ENCODE measurements around the gene MREG. TPM values are rescaled to one million over a fixed set of nuclear protein-coding genes. Genes with fewer than 3 reads are reported as not detected.

MREG gene
- total RNA-seq, 4 donors from 2014 or later = 2.9 to 14.6 (median 3.6) TPM

DNA sequence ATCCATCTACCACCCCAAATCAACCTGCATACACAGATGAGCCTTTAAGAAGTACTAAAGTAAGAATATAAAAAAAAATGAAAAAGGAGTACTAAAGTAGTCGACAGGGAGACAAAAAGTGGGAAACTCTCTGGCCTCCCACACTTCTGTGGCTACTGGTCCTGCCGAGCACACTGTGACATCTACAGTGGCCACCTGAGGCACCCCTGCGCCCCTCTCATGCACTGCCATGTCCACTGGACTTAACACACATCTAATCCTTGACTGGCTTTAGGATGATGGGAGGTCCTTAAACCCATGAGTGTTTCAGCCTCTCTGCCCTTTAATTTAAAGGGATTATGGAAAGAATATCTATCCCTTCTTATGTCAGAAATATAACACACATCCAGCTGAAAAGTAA is 71.2 kb downstream of the MREG start:
- Histone ChIP-seq H3K36me3 (peaks cover 0 to 16% (median 0%) of the 10 kb centered on the region in 3 donors), H3K4me1 (no peaks in the 10 kb centered on the region), H3K27me3 (no peaks in the 10 kb centered on the region), H3K9me3 (no peaks in the 10 kb centered on the region), H3K27ac (no peak overlapping the region), H3K4me3 (no peak overlapping the region)
- 90 to 91% methylated on average over 3 of the region's 3 CpGs for WGBS, 2 donors
- no peak for TF ChIP-seq POLR2A (IDR thresholded peaks at IDR 0.05)
- no peak for TF ChIP-seq EP300 (IDR thresholded peaks at IDR 0.05)
- TF ChIP-seq, protein P1, sequence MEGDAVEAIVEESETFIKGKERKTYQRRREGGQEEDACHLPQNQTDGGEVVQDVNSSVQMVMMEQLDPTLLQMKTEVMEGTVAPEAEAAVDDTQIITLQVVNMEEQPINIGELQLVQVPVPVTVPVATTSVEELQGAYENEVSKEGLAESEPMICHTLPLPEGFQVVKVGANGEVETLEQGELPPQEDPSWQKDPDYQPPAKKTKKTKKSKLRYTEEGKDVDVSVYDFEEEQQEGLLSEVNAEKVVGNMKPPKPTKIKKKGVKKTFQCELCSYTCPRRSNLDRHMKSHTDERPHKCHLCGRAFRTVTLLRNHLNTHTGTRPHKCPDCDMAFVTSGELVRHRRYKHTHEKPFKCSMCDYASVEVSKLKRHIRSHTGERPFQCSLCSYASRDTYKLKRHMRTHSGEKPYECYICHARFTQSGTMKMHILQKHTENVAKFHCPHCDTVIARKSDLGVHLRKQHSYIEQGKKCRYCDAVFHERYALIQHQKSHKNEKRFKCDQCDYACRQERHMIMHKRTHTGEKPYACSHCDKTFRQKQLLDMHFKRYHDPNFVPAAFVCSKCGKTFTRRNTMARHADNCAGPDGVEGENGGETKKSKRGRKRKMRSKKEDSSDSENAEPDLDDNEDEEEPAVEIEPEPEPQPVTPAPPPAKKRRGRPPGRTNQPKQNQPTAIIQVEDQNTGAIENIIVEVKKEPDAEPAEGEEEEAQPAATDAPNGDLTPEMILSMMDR (IDR thresholded peaks at IDR 0.05) = no peak
- DNase-seq (ENCODE audit: low spot score in 2 of 2) = no peak

DNA sequence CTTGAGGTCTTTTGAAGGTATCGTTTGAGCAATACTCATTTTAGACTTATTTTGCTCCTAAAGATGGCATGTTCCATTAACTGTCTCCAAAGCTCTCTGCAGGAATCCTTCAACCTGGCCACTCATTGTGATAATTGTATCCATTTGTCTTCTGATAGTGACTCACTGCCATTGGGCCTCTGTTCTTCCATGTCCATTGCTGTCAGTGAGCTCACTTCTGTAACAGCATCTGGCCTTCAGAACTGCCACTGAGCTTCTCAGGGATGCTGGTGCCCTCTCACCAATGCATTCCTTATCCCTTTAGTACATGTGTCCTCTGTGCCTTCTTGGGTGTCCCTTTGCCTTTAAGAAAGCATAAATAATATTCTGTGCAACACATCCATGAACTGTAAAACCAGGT is 71.6 kb downstream of the MREG start:
- 100% methylated on average over 1 of the region's 1 CpG for WGBS, 2 donors
- H3K27me3 ChIP-seq = no peaks in the 10 kb centered on the region
- no peak for DNase-seq (ENCODE audit: low spot score in 2 of 2)
- no peaks in the 10 kb centered on the region for H3K4me1 ChIP-seq
- no peak overlapping the region for H3K27ac ChIP-seq
- no peaks in the 10 kb centered on the region for H3K9me3 ChIP-seq
- H3K36me3 ChIP-seq = peaks cover 0 to 16% (median 0%) of the 10 kb centered on the region in 3 donors
- H3K4me3 ChIP-seq = no peak overlapping the region
- TF ChIP-seq, protein P1 (IDR thresholded peaks at IDR 0.05) = no peak
- TF ChIP-seq POLR2A (IDR thresholded peaks at IDR 0.05) (no peak), EP300 (IDR thresholded peaks at IDR 0.05) (no peak)

DNA sequence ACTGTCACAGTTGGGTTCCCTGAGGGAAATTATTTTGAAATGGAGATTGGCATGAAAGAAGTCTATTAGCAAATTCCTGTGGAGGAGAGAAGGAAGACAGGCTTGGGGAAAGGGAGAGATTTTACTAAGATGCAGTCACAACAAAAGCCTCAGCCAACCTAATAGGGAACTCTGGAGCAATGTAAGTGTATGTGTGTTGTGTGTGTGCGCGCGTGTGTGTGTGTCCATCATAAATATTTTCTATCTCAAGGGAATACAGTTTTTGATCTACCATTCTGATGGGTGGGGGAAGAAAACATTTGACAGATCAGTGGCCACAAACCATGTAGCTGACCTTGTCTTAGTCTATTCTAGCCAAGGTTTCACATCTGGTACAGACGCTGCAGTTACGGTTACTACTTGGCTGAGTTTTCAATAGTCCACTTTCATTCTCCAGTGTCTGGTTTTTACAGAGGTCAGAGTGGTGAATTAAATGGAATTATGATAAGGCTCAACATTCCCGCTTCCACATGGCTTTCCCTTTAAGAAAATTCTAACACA is 72.6 kb downstream of the MREG start:
- H3K4me1 ChIP-seq = no peaks in the 10 kb centered on the region
- TF ChIP-seq EP300 (IDR thresholded peaks at IDR 0.05) (no peak), POLR2A (IDR thresholded peaks at IDR 0.05) (no peak)
- TF ChIP-seq, protein P1 (IDR thresholded peaks at IDR 0.05) = no peak
- no peaks in the 10 kb centered on the region for H3K27me3 ChIP-seq
- 87 to 89% methylated on average over 6 of the region's 6 CpGs for WGBS, 2 donors
- H3K4me3 ChIP-seq = no peak overlapping the region
- H3K27ac ChIP-seq = no peak overlapping the region
- DNase-seq (ENCODE audit: low spot score in 2 of 2) = no peak
- no peaks in the 10 kb centered on the region for H3K9me3 ChIP-seq
- H3K36me3 ChIP-seq = peaks cover 0 to 16% (median 0%) of the 10 kb centered on the region in 3 donors

DNA sequence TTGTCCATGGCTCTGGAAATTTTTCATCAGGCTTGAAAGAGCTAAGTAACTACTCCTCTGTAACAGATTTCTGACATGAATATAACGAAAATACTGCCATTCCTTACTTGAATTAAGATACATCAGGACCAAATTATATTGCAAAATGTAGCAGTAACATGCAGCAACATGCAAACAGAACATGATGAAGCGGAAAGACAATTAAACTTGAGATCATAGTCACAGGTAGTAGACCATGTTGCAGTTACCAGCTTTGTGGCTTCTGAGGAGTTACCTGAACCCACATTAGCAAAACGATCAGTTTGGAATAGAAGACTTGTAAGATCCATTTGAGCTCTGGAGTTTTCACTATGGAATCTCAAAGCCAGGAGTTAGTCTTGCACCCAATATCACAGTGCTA is 76.2 kb downstream of the MREG start:
- no peak for DNase-seq (ENCODE audit: low spot score in 2 of 2)
- TF ChIP-seq, protein P1 (IDR thresholded peaks at IDR 0.05) = no peak
- no peak for TF ChIP-seq POLR2A (IDR thresholded peaks at IDR 0.05)
- no peak for TF ChIP-seq EP300 (IDR thresholded peaks at IDR 0.05)
- WGBS, 2 donors = 87 to 91% methylated on average over 3 of the region's 3 CpGs
- Histone ChIP-seq H3K36me3 (peaks cover 0 to 7% (median 0%) of the 10 kb centered on the region in 3 donors), H3K9me3 (no peaks in the 10 kb centered on the region), H3K4me3 (no peak overlapping the region), H3K27ac (no peak overlapping the region), H3K27me3 (no peaks in the 10 kb centered on the region), H3K4me1 (no peaks in the 10 kb centered on the region)

DNA sequence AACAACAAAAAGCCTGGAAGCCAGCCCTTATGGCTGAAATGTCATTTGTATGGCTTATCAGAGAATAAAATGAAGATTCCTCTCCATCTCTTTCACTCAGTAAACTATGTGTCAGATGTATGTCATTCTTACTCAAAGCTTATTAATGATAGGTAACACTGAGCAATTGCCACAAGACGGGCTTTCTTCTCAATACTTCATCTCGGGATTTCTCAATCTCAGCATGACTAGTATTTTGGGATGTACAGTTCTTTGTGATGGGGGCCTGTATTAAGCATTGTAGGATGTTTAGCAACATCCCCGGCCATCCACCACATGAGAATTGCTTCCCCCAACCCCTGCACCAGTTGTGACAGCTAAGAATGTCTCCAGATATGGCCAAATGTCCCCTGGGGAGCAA is 80.2 kb downstream of the MREG start:
- no peaks in the 10 kb centered on the region for H3K9me3 ChIP-seq
- no peak overlapping the region for H3K27ac ChIP-seq
- no peak for DNase-seq (ENCODE audit: low spot score in 2 of 2)
- no peaks in the 10 kb centered on the region for H3K27me3 ChIP-seq
- H3K4me1 ChIP-seq = peaks cover 0 to 12% (median 0%) of the 10 kb centered on the region in 4 donors
- H3K4me3 ChIP-seq = no peak overlapping the region
- H3K36me3 ChIP-seq = no peaks in the 10 kb centered on the region
- TF ChIP-seq EP300 (IDR thresholded peaks at IDR 0.05) (no peak), POLR2A (IDR thresholded peaks at IDR 0.05) (no peak)
- TF ChIP-seq, protein P1 (IDR thresholded peaks at IDR 0.05) = no peak
- 72 to 87% methylated on average over 3 of the region's 3 CpGs for WGBS, 2 donors
